GM12874 (cell line): ENCODE results near the gene MMP28.

Source experiments
- TF ChIP-seq, protein P1 (sequence below): IDR thresholded peaks from 2 replicates; pipeline ENCODE4 v1.5.1; 2011; ENCODE audit warnings: low read depth, mild to moderate bottlenecking, control low read depth, low read length, moderate library complexity; ENCODE audit not compliant: insufficient read depth

Gene MMP28

DNA sequence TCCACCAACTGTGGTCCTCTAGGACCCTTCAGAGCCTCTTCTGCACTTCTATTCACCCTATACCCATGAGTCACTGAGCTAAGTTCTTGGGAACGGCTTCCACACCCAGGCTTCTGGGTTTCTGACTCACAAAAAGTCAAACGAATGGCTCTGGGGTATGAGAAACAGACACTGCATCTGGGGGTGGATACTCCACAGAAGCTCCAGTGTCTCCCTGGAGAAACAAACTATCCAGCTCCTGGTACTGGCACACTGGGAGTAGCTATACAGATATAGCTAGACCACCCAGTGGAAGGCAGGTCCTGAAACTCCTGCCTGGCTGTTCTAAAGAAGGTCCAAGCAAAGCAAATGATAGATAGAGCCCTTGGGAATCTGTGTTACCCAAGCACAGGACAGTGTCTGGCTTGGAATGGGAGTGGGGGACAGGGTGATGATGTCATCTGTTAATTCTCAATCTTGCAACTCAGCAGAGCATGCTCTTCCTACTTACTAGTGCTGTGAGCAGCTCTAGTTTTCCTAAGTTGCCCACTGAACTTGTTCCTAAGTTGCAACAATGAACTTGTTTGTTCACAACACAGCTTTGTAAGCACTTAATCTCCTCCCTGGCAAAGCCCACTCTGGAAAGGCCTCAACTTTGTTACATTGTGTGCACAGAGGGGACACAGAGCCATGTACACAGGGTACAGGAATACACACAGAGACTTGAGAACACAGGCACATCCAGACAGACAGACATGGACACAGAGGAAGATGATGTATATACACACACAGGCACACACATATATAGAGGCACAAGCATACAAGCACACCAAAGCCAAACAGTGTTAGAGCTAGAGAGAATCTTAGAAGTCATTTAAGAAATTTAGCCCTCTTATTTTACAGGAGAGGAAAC is 6.7 kb downstream of the MMP28 start:
- TF ChIP-seq, protein P1, sequence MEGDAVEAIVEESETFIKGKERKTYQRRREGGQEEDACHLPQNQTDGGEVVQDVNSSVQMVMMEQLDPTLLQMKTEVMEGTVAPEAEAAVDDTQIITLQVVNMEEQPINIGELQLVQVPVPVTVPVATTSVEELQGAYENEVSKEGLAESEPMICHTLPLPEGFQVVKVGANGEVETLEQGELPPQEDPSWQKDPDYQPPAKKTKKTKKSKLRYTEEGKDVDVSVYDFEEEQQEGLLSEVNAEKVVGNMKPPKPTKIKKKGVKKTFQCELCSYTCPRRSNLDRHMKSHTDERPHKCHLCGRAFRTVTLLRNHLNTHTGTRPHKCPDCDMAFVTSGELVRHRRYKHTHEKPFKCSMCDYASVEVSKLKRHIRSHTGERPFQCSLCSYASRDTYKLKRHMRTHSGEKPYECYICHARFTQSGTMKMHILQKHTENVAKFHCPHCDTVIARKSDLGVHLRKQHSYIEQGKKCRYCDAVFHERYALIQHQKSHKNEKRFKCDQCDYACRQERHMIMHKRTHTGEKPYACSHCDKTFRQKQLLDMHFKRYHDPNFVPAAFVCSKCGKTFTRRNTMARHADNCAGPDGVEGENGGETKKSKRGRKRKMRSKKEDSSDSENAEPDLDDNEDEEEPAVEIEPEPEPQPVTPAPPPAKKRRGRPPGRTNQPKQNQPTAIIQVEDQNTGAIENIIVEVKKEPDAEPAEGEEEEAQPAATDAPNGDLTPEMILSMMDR: no peak

DNA sequence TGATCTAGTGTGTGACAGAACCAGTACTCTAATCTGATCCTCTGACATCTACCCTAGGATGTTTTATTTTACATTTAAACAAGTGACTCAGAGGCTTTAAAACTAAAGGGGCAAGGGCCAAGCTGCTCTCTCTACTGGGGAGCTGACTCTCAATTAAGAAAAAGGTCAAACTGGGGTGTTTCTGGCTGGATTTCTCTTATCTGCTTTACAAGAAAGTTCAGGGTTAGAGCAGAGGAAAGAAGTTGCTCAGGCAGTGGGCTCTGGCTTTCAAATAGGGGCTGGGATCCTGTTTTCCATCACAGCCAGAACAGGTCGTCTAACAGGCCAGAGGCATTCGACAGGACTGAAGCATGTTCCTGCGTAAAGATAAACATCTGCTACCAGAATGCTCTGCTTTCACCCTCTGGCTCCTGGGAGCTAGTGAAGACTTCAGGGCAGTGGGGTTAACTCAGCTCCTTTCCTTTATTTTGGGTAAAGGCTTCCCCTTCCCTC is 8.5 kb downstream of the MMP28 start:
- TF ChIP-seq, protein P1: no peak

DNA sequence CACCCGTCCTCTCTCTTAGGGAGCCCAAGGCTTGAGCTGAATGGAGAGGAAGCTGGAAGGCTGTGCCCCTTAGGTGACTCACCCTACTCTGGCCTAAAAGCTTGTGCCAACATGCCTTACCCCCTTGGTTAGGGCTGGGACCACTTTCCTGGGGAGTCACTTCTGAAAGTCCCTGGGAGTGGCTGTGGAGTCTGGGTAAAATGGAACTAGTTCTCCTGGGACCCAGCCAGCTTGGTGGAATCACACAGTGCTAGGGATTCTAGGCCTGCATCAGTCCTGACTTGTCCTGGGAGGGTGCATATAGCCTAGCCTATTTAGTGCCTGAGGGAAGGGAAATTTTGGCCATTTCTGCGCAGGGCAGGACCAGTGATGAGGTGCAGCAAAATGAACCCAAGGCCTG is 10.5 kb downstream of the MMP28 start:
- TF ChIP-seq, protein P1: no peak

DNA sequence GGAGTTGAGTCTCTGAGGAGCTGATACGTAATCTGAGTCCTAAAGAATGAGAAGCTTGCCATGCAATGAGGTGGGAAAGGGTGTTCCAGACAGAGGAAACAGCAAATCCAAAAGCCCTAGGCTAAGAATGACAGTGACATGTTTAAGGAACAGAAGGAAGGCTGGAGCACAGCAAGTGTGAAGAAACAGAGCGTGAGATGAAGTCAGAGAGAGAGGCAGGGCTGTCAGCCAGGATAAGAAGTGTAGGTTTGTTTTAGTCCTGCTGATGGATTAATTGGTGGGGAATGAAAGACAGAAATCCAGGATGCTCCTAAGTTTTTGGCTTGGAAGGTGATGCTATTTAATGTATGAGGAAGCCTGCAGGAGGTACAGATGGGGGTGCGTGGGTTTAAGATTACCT is 14.5 kb downstream of the MMP28 start:
- TF ChIP-seq, protein P1: no peak

DNA sequence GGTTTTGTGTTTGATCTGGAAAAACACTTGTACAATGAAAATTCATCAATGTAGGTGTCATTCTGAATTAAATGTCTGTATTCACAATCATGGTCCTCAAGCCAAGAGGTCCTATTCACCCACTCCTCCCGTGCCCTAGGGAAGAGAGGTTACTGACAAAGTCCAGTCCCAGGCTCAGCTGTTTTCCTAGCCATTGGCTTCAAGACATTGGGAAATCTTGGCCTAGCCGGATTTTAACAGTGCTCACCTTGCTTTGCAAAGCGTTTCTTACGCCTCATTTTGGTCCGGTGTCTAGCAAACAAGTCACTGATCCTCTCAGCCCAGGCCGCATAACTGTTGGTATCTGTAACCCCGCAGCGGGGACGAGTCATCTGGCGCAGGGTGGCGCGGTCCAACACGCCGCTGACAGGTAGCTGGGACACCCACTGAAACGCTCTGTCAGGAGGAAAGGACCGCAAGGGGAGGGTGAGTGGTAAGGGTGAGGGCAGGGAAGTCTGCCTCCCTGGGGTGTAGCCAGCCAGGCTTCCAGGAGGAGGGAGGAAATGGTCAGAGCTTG is 16.7 kb downstream of the MMP28 start:
- TF ChIP-seq, protein P1: no peak

DNA sequence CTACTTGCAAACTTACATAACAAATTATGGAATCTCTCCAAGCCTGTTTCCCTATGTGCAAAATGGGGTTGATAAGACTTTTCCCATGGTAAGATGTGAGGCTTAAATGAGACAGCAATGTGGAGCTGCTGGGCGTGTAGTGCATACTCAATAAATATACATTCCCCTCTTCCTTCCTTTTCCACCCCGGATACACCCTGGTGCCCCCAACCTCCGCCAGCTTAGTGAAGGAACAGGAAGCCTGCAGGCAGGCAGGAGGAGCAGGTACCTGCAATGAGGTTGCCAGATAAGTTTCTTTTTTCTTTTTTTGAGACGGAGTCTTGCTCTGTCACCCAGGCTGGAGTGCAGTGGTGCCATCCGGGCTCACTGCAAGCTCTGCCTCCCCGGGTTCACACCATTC is 19.9 kb downstream of the MMP28 start:
- TF ChIP-seq, protein P1: no peak

DNA sequence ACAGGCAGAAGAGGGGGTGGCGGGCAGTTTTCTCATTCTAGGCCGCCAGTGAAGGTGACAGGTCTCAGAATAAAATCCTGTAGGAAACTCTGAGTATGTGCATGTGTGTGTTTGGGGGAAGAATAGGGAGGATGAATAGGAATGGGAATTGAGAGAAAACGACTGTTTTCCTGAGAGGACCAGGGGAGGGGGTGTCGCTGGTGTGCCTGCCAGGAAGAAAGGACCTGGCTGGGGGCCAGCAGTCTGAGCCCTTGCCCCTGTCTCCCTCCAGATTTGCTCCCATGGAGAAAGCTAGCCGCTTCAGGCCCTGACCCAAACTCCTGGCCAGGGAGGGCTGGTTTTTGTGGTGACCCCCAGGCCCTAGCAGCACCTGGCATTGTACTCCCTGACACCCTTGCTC is 20.4 kb downstream of the MMP28 start:
- TF ChIP-seq, protein P1: no peak
